ENCODE data around the gene ABHD3.
"Not testable (repeated sequence)": the region's sequence is repeated elsewhere in the genome, so short reads cannot be mapped to it uniquely, and the experiment has no call there.

ABHD3 gene

DNA sequence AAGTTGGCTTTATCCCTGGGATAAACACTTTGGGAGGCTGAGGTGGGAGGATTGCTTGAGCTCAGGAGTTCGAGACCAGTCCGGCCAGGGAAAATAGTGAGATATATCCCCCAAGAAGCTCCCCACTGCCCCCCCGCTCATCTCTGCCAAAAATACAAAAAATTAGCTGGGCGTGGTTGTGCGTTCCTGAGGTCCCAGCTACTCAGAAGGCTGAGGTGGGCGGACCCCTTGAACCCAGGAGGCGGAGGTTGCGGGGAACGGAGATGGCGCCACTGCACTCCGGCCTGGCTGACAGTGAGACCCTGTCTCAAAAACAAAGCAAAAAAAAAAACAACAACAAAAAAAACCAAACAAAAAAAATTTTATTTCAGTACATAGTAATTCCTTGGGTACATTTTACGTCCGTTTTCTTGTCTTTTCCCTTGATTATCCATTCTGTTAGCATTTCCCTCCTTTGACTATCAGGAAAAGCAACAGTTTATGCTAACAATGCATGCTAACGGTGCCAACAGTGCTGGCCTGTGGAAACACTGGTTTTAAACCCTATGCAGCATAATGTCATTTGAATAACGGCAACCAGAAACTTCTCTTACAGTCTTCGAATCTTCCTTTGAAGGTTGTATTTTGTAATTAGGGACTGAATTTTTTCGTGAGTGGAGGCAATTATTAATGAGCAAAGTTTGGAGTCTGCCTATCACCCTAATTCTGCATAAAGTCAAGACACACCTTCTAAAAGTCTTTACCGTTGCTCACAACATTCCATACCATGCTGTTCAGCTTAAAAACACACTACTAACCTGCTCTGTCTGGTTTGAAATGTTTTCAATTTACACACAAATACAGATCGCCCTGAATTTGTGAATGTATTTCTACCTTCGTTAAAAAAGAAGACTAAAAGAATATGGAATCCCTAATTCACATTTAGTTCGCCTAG lies 35.3 kb upstream of the ABHD3 start:
- no peaks in the 10 kb centered on the region for H3K36me3 ChIP-seq
- H3K27ac ChIP-seq, result peak overlapping the region; percentile 96
- peaks cover 17 to 18% of the 10 kb centered on the region in 2 experiments for H3K4me1 ChIP-seq (ENCODE audit: control insufficient read depth in 1 of 2, insufficient read depth in 1 of 2, low read depth in 1 of 2, low read length in 1 of 2)
- TF ChIP-seq, protein P1, sequence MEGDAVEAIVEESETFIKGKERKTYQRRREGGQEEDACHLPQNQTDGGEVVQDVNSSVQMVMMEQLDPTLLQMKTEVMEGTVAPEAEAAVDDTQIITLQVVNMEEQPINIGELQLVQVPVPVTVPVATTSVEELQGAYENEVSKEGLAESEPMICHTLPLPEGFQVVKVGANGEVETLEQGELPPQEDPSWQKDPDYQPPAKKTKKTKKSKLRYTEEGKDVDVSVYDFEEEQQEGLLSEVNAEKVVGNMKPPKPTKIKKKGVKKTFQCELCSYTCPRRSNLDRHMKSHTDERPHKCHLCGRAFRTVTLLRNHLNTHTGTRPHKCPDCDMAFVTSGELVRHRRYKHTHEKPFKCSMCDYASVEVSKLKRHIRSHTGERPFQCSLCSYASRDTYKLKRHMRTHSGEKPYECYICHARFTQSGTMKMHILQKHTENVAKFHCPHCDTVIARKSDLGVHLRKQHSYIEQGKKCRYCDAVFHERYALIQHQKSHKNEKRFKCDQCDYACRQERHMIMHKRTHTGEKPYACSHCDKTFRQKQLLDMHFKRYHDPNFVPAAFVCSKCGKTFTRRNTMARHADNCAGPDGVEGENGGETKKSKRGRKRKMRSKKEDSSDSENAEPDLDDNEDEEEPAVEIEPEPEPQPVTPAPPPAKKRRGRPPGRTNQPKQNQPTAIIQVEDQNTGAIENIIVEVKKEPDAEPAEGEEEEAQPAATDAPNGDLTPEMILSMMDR (IDR thresholded peaks at IDR 0.05), result no peak
- no peaks in the 10 kb centered on the region for H3K9me3 ChIP-seq
- H3K27me3 ChIP-seq, result peaks cover 5% of the 10 kb centered on the region
- peak overlapping the region; percentile 97 for H3K4me3 ChIP-seq (ENCODE audit: low read depth in 1 of 2, low read length in 1 of 2)

DNA sequence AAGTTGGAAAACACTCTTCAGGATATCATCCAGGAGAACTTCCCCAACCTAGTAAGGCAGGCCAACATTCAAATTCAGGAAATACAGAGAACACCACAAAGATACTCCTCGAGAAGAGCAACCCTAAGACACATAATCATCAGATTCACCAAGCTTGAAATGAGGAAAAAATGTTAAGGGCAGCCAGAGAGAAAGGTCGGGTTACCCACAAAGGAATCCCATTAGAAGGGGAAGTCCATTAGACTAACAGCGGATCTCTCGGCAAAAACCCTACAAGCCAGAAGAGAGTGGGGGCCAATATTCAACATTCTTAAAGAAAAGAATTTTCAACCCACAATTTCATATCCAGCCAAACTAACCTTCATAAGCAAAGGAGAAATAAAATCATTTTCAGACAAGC lies 32.4 kb upstream of the ABHD3 start:
- H3K4me1 ChIP-seq (ENCODE audit: control insufficient read depth in 1 of 2, insufficient read depth in 1 of 2, low read depth in 1 of 2, low read length in 1 of 2), result peaks cover 12 to 13% of the 10 kb centered on the region in 2 experiments
- H3K9me3 ChIP-seq; H3K27me3 ChIP-seq; H3K4me3 ChIP-seq (ENCODE audit: low read depth in 1 of 2, low read length in 1 of 2); H3K36me3 ChIP-seq; H3K27ac ChIP-seq: not testable (repeated sequence)

DNA sequence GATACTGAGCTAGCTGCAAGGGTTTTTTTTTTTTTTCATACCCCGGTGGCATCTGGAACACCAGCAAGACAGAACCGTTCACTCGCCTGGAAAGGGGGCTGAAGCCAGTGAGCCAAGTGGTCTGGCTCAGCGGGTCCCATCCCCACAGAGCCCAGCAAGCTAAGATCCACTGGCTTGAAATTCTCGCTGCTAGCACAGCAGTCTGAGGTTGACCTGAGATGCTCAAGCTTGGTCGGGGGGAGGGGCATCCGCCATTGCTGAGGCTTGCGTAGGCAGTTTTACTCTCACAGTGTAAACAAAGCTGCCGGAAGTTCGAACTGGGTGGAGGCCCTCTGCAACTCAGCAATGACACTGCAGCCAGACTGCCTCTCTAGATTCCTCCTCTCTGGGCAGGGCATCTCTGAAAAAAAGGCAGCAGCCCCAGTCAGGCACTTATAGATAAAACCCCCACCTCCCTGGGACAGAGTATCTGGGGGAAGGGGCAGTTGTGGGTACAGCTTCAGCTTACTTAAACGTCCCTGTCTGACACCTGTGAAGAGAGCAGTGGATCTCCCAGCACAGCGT lies 31.0 kb upstream of the ABHD3 start:
- H3K9me3 ChIP-seq, result no peaks in the 10 kb centered on the region
- H3K36me3 ChIP-seq, result no peaks in the 10 kb centered on the region
- H3K4me1 ChIP-seq (ENCODE audit: control insufficient read depth in 1 of 2, insufficient read depth in 1 of 2, low read depth in 1 of 2, low read length in 1 of 2), result peaks cover 7 to 8% of the 10 kb centered on the region in 2 experiments
- TF ChIP-seq, protein P1 (IDR thresholded peaks at IDR 0.05), result no peak
- no peak overlapping the region for H3K4me3 ChIP-seq (ENCODE audit: low read depth in 1 of 2, low read length in 1 of 2)
- no peaks in the 10 kb centered on the region for H3K27me3 ChIP-seq
- H3K27ac ChIP-seq, result no peak overlapping the region

DNA sequence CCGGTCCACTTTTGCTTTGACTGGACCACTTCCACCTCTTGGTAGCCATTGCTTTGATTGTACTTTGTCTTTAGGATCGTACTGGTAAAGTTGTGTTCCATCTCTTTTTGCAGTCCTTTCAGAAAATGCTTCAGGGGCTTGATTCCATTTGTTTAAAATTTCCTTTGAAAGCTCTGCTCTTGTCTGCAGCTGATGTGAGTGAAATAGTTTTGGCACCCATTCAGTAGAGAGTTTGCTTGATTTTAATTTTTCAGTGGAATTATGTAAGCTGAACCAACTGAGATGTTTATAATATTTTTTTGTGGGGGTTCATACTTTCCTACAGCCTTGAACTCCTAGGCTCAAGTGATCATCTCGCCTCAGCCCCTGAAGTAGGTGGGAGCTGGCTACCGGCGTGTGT lies 28.4 kb upstream of the ABHD3 start:
- H3K27me3 ChIP-seq, result no peaks in the 10 kb centered on the region
- no peaks in the 10 kb centered on the region for H3K9me3 ChIP-seq
- H3K4me3 ChIP-seq (ENCODE audit: low read depth in 1 of 2, low read length in 1 of 2), result no peak overlapping the region
- TF ChIP-seq, protein P1 (IDR thresholded peaks at IDR 0.05), result no peak
- H3K27ac ChIP-seq, result no peak overlapping the region
- H3K36me3 ChIP-seq, result no peaks in the 10 kb centered on the region
- no peaks in the 10 kb centered on the region for H3K4me1 ChIP-seq (ENCODE audit: control insufficient read depth in 1 of 2, insufficient read depth in 1 of 2, low read depth in 1 of 2, low read length in 1 of 2)

DNA sequence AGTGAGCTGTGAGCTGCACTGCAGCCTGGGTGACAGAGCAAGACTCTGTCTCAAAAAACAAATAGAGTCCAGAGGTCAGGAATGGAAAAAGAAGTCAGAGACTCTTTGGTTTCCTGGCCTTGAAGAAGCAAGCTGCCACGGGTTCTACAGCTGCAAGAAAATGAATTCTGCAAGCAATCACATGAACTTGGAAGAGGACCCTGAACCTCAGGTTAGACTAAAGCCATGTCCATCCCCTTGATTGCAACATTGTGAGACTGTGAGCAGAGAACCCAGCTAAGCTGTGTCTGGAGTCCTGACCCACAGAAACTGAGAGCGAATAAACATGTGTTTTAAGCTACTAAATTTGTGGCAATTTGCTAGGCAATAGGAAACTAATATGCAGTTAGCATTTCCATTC lies 23.1 kb upstream of the ABHD3 start:
- Histone ChIP-seq H3K4me1 (ENCODE audit: control insufficient read depth in 1 of 2, insufficient read depth in 1 of 2, low read depth in 1 of 2, low read length in 1 of 2) (no peaks in the 10 kb centered on the region), H3K27me3 (no peaks in the 10 kb centered on the region), H3K36me3 (no peaks in the 10 kb centered on the region), H3K27ac (no peak overlapping the region), H3K9me3 (no peaks in the 10 kb centered on the region), H3K4me3 (ENCODE audit: low read depth in 1 of 2, low read length in 1 of 2) (no peak overlapping the region)
- TF ChIP-seq, protein P1 (IDR thresholded peaks at IDR 0.05), result no peak

DNA sequence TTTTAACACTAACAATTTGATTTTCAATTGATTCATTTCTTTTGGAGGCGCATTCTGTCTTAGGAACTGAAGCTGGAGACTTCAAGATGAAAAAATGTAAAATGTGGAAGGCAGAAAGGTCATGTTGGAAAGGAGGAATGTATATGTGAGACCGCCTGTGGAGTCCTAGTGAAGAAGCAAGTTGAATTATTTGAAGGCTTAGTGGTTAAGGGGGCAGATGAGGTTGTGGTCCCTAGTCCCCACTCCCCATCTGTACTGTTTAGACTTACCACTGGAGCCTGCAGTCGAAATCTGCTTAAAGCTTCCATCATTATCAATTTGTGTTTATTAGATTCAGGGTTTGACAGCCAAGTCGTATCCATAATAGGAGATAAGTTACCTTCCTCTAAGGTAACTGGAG lies 20.6 kb upstream of the ABHD3 start:
- no peaks in the 10 kb centered on the region for H3K27me3 ChIP-seq
- TF ChIP-seq, protein P1 (IDR thresholded peaks at IDR 0.05), result no peak

More for the DNA sequence above, 20.6 kb upstream of the ABHD3 start:
- no peaks in the 10 kb centered on the region for H3K4me1 ChIP-seq (ENCODE audit: control insufficient read depth in 1 of 2, insufficient read depth in 1 of 2, low read depth in 1 of 2, low read length in 1 of 2)
- no peaks in the 10 kb centered on the region for H3K36me3 ChIP-seq
- no peaks in the 10 kb centered on the region for H3K9me3 ChIP-seq
- no peak overlapping the region for H3K4me3 ChIP-seq (ENCODE audit: low read depth in 1 of 2, low read length in 1 of 2)
- H3K27ac ChIP-seq, result no peak overlapping the region

Data from neutrophil (primary cell).